ENCODE measurements around the gene UBE4B. TPM values are rescaled to one million over a fixed set of nuclear protein-coding genes. Genes with fewer than 3 reads are reported as not detected.

Gene UBE4B
- total RNA-seq, 1 experiment from 2014 or later = 80.8 TPM

DNA sequence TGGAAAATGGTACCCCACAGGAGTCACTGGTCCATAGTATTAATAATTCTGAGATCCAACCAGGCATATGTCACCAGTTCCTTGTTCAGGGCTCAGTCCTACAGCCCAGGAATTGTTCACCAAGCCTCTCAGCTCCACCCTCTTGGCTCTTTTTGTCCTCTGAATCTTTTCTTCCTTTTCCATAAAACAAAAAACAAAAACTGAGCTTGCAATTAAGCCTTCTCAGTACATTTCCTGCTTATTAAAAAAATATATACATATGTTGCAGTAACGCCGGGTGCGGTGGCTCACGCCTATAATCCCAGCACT lies 154.2 kb downstream of the UBE4B start:
- H3K27ac Mint-ChIP-seq = no peak overlapping the region
- H3K9me3 Mint-ChIP-seq = peaks cover 8% of the 10 kb centered on the region
- peaks cover 3% of the 10 kb centered on the region; the same call in 1 of the 2 replicates for H3K36me3 Mint-ChIP-seq
- DNase-seq (ENCODE audit: low spot score) = no peak
- no peak overlapping the region for H3K4me3 Mint-ChIP-seq
- TF ChIP-seq HMGA2 (CRISPR knock-in tag; IDR thresholded peaks at IDR 0.05) (0 out of 2 replicates have a peak, but pooled peaks have one; percentile 4), ZBTB21 (CRISPR knock-in tag; IDR thresholded peaks at IDR 0.05; ENCODE audit: borderline replicate concordance) (no peak)
- no peaks in the 10 kb centered on the region for H3K4me1 Mint-ChIP-seq
- no peaks in the 10 kb centered on the region for H3K27me3 Mint-ChIP-seq (ENCODE audit: low read depth)
- ChIA-PET POLR2A (no interaction called here), CTCF (interaction anchor here (1.3 kb wide), 1 partner anchor 23 kb away, joined by 7 read pairs; the partner anchor contains the start of gene KIF1B)
- ATAC-seq = no peak

DNA sequence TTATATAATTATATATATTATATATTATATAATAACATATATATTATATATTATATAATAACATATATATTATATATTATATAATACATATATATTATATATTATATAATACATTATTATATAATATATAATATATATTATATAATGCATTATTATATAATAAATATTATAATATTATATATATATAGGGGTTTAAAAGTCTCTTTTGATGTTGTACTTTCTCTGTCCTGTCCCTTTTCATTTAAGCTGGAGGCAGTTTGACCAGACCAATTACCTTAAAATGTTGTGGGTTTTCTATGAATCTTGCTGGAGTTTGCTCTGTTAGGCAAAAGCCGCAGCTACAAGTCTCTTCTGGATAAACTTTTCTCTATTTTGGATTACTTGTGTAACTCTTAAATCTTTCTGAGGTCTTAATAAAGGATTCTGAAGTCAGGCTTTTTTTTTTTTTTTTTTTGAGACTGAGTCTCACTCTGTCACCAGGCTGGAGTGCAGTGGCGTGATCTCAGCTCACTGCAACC lies 155.4 kb downstream of the UBE4B start:
- Mint-ChIP-seq H3K9me3 (peaks cover 8% of the 10 kb centered on the region), H3K4me3 (no peak overlapping the region), H3K36me3 (peaks cover 3% of the 10 kb centered on the region; the same call in 1 of the 2 replicates), H3K27me3 (ENCODE audit: low read depth) (no peaks in the 10 kb centered on the region), H3K4me1 (no peaks in the 10 kb centered on the region), H3K27ac (no peak overlapping the region)
- ATAC-seq (no peak), DNase-seq (ENCODE audit: low spot score) (no peak)
- peak; percentile 69; the same call in 1 of the 2 replicates for TF ChIP-seq HMGA2 (CRISPR knock-in tag; IDR thresholded peaks at IDR 0.05)
- no peak for TF ChIP-seq NFE2L1 (CRISPR knock-in tag; IDR thresholded peaks at IDR 0.05)
- POLR2A ChIA-PET = no interaction called here
- CTCF ChIA-PET = no interaction called here

DNA sequence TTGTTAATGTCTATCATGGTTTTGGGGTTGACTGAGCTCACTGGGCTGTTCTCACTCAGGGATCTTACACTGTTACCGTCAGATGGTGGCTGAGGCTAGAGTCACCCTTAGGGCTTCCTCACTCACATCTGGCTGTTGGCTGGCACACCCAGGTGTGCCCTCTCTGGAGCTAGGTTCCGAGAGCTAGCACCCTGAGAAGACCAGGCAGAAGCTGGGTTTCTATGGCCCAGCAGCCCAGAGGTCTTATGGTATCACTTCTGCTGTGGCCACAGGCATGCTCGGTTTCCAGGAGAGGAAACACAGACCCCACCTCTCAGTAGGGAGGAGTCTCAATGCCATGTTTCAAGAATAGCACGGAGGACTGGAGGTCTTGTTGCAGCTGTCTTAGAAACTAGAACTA lies 156.9 kb downstream of the UBE4B start:
- Mint-ChIP-seq H3K4me1 (peaks cover 2% of the 10 kb centered on the region; the same call in 1 of the 2 replicates), H3K4me3 (no peak overlapping the region), H3K27ac (no peak overlapping the region), H3K27me3 (ENCODE audit: low read depth) (no peaks in the 10 kb centered on the region), H3K36me3 (peaks cover 3% of the 10 kb centered on the region; the same call in 1 of the 2 replicates), H3K9me3 (peaks cover 8% of the 10 kb centered on the region)
- POLR2A ChIA-PET = no interaction called here
- ATAC-seq (no peak), DNase-seq (ENCODE audit: low spot score) (no peak)
- CTCF ChIA-PET = no interaction called here
- TF ChIP-seq, protein P1, sequence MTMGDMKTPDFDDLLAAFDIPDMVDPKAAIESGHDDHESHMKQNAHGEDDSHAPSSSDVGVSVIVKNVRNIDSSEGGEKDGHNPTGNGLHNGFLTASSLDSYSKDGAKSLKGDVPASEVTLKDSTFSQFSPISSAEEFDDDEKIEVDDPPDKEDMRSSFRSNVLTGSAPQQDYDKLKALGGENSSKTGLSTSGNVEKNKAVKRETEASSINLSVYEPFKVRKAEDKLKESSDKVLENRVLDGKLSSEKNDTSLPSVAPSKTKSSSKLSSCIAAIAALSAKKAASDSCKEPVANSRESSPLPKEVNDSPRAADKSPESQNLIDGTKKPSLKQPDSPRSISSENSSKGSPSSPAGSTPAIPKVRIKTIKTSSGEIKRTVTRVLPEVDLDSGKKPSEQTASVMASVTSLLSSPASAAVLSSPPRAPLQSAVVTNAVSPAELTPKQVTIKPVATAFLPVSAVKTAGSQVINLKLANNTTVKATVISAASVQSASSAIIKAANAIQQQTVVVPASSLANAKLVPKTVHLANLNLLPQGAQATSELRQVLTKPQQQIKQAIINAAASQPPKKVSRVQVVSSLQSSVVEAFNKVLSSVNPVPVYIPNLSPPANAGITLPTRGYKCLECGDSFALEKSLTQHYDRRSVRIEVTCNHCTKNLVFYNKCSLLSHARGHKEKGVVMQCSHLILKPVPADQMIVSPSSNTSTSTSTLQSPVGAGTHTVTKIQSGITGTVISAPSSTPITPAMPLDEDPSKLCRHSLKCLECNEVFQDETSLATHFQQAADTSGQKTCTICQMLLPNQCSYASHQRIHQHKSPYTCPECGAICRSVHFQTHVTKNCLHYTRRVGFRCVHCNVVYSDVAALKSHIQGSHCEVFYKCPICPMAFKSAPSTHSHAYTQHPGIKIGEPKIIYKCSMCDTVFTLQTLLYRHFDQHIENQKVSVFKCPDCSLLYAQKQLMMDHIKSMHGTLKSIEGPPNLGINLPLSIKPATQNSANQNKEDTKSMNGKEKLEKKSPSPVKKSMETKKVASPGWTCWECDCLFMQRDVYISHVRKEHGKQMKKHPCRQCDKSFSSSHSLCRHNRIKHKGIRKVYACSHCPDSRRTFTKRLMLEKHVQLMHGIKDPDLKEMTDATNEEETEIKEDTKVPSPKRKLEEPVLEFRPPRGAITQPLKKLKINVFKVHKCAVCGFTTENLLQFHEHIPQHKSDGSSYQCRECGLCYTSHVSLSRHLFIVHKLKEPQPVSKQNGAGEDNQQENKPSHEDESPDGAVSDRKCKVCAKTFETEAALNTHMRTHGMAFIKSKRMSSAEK (CRISPR knock-in tag; IDR thresholded peaks at IDR 0.05; ENCODE audit: borderline replicate concordance) = no peak
- TF ChIP-seq, protein P2, sequence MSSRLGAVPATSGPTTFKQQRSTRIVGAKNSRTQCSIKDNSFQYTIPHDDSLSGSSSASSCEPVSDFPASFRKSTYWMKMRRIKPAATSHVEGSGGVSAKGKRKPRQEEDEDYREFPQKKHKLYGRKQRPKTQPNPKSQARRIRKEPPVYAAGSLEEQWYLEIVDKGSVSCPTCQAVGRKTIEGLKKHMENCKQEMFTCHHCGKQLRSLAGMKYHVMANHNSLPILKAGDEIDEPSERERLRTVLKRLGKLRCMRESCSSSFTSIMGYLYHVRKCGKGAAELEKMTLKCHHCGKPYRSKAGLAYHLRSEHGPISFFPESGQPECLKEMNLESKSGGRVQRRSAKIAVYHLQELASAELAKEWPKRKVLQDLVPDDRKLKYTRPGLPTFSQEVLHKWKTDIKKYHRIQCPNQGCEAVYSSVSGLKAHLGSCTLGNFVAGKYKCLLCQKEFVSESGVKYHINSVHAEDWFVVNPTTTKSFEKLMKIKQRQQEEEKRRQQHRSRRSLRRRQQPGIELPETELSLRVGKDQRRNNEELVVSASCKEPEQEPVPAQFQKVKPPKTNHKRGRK (CRISPR knock-in tag; IDR thresholded peaks at IDR 0.05; ENCODE audit: borderline replicate concordance) = no peak
- TF ChIP-seq, protein P3, sequence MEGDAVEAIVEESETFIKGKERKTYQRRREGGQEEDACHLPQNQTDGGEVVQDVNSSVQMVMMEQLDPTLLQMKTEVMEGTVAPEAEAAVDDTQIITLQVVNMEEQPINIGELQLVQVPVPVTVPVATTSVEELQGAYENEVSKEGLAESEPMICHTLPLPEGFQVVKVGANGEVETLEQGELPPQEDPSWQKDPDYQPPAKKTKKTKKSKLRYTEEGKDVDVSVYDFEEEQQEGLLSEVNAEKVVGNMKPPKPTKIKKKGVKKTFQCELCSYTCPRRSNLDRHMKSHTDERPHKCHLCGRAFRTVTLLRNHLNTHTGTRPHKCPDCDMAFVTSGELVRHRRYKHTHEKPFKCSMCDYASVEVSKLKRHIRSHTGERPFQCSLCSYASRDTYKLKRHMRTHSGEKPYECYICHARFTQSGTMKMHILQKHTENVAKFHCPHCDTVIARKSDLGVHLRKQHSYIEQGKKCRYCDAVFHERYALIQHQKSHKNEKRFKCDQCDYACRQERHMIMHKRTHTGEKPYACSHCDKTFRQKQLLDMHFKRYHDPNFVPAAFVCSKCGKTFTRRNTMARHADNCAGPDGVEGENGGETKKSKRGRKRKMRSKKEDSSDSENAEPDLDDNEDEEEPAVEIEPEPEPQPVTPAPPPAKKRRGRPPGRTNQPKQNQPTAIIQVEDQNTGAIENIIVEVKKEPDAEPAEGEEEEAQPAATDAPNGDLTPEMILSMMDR (IDR thresholded peaks at IDR 0.05) = no peak
- no peak for TF ChIP-seq ZNF121 (CRISPR knock-in tag; IDR thresholded peaks at IDR 0.05)
- no peak for TF ChIP-seq KAT7 (CRISPR knock-in tag; IDR thresholded peaks at IDR 0.05; ENCODE audit: borderline replicate concordance)
- no peak for TF ChIP-seq NFE2L1 (CRISPR knock-in tag; IDR thresholded peaks at IDR 0.05)
- TF ChIP-seq ZNF263 (CRISPR knock-in tag; IDR thresholded peaks at IDR 0.05; ENCODE audit: low read depth) = no peak
- no peak for TF ChIP-seq HMGA2 (CRISPR knock-in tag; IDR thresholded peaks at IDR 0.05)
- TF ChIP-seq OVOL2 (CRISPR knock-in tag; IDR thresholded peaks at IDR 0.05; ENCODE audit: borderline replicate concordance) = no peak
- TF ChIP-seq NFATC4 (CRISPR knock-in tag; IDR thresholded peaks at IDR 0.05) = no peak
- TF ChIP-seq, protein P4, sequence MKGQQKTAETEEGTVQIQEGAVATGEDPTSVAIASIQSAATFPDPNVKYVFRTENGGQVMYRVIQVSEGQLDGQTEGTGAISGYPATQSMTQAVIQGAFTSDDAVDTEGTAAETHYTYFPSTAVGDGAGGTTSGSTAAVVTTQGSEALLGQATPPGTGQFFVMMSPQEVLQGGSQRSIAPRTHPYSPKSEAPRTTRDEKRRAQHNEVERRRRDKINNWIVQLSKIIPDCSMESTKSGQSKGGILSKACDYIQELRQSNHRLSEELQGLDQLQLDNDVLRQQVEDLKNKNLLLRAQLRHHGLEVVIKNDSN (CRISPR knock-in tag; IDR thresholded peaks at IDR 0.05) = no peak
- TF ChIP-seq ZNF423 (CRISPR knock-in tag; IDR thresholded peaks at IDR 0.05) = no peak
- no peak for TF ChIP-seq IRF2 (CRISPR knock-in tag; IDR thresholded peaks at IDR 0.05; ENCODE audit: borderline replicate concordance, low read depth)
- TF ChIP-seq, protein P5, sequence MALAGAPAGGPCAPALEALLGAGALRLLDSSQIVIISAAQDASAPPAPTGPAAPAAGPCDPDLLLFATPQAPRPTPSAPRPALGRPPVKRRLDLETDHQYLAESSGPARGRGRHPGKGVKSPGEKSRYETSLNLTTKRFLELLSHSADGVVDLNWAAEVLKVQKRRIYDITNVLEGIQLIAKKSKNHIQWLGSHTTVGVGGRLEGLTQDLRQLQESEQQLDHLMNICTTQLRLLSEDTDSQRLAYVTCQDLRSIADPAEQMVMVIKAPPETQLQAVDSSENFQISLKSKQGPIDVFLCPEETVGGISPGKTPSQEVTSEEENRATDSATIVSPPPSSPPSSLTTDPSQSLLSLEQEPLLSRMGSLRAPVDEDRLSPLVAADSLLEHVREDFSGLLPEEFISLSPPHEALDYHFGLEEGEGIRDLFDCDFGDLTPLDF (CRISPR knock-in tag; IDR thresholded peaks at IDR 0.05) = no peak
- no peak for TF ChIP-seq FOXP1 (CRISPR knock-in tag; IDR thresholded peaks at IDR 0.05; ENCODE audit: borderline replicate concordance)
- TF ChIP-seq, protein P6, sequence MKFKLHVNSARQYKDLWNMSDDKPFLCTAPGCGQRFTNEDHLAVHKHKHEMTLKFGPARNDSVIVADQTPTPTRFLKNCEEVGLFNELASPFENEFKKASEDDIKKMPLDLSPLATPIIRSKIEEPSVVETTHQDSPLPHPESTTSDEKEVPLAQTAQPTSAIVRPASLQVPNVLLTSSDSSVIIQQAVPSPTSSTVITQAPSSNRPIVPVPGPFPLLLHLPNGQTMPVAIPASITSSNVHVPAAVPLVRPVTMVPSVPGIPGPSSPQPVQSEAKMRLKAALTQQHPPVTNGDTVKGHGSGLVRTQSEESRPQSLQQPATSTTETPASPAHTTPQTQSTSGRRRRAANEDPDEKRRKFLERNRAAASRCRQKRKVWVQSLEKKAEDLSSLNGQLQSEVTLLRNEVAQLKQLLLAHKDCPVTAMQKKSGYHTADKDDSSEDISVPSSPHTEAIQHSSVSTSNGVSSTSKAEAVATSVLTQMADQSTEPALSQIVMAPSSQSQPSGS (CRISPR knock-in tag; IDR thresholded peaks at IDR 0.05; ENCODE audit: borderline replicate concordance, low read depth) = no peak

Data from WTC11 (cell line).